Renal cortex interstitium (tissue), 11 donors: ENCODE results near the gene ICE1. TPM values are rescaled to one million over a fixed set of nuclear protein-coding genes. Genes with fewer than 3 reads are reported as not detected.
A peak's percentile ranks its signal among the peaks of the same experiment; 100 is the strongest.
"Not testable (repeated sequence)": the region's sequence is repeated elsewhere in the genome, so short reads cannot be mapped to it uniquely, and the experiment has no call there.

Experiments used
- DNase-seq, 11 donors: peaks; one replicate each; pipeline ENCODE4 v3.0.0-alpha.2; 2013; ENCODE audit warnings: low read depth in 9 of 11, low spot score in 4 of 11; ENCODE audit errors: extremely low read depth in 1 of 11
- polyA plus RNA-seq, 3 donors: library from polyadenylated mRNA; unstranded; fragments of 120-200 nt; gene quantifications; one replicate each; pipeline ENCODE4 v1.2.1, GENCODE V29; 2013; ENCODE audit not compliant: insufficient read length in 3 of 3

ICE1 gene
- polyA plus RNA-seq, 3 donors: 33.4 to 42.6 (median 38.4) TPM

DNA sequence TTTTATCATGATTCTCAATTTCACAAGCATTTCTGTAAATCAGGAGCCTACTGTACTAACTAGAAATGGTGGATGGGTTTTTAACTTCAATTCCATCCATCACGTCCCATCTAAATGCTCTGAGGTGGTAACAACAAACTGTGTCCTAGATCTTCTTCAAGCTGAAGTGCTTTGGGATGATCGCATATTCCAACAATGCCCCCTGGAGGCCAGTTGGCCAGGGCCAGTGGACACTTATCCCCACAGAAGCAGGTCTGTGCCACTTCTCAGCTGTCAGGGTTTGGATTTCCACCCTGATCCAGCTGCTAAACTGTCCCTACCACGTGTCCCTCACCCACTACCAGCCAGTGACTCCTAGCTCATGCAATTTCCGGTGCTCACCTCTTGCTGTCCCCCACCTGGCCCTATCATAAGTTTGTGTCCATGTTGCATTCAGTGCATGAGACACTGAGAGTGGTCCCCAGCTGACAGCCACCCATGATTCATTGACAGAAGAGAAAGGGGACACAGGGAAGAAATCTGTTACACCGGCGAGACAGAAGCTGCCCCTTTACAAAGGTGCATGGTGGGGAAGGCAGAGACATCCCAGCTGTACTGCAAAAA is 28.0 kb upstream of the ICE1 start:
- DNase-seq: peak in 10 of 11 donors; percentile 11 to 55 (median 40)

DNA sequence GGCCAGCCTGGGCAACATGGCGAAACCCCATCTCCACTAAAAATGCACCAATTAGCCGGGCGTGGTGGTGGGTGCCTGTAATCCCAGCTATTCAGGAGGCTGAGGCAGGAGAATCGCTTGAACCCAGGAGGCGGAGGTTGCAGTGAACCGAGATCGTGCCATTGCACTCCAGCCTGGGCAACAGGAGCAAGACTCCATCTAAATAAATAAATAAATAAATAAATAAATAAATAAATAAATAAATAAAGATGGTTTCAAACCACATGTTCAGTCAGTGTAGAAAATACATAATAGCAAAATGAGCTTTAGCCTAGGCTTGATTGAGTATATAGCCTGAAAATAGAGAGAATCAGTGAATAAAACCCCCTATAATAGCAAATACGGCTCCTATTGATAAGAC is 27.4 kb upstream of the ICE1 start:
- DNase-seq: not testable (repeated sequence)

DNA sequence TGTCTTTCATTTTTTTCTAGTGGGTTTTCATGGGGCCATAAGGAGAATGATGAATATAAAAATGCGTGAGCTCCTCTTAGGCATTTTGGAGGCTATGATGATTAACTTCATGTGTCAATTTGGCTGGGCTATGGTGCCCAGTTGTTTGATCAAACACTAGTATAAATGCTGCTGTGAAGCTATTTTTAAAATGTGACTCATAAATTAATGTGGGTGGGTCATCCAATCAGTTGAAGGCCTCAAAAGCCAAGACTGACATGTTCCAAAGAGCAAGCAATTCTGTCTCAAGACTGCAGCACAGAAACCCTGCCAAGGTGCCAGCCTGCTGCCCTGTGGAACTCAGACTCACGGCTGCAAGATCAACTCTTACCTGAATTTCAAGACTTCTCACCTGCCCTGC is 24.4 kb upstream of the ICE1 start:
- no peak for DNase-seq

GRCh38 chr5:5401095-5401494 is 21.4 kb upstream of the ICE1 start:
- no peak for DNase-seq

DNA sequence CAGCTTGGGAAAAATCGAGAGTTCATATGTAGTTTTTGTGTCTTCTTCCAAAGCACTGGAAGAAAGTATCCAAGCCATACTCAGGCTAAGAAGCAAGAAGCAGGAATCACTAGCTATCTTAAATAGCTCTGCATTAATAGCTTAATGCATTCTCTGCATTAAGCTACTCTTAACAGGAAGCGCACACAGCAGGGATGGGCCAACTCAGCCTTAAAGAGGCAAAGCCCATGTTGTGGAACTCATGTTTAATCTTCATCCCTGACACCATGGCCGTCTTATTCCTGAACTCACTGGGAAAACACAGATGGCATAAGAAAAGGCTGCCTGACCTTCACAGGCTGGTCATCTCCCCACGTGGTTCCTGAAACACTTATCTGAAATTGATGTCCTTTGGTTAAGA is 18.7 kb upstream of the ICE1 start:
- no peak for DNase-seq

DNA sequence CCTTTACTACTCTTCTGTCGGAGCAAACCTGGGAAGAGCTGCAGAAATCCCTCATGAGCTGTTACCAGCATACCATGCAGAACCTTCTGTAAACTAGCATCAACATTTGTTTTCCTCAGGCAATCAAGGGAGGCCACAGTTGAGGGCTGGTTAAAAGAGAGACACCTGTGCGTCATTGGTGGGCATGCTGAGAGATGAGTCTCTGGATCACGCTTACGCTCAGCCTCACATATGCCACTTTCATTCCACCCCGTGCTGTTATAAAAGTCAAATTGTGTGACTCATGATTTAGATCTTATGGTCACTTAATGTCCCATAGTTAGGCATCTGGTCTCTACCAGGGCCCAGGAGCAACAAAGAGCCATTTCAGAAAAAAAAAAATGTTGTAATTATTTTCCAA is 18.1 kb upstream of the ICE1 start:
- no peak for DNase-seq

DNA sequence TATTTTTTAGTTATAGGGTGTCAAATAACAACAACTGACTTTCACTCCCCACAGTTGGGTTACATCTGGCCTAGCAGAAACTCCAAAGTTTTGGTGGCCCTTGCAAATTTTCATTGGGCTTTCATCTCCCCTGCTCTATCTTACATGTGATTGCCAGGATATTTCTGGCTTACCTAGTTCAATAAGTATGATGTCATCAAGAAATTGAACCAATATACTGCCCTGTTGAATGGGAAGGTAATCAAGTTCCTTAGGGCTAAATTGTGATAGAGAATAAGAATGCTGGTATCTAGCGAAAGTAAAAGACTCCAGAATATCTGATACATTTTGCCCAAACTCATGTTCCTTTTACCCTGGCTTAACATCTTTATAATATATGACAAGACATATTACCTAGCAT is 17.0 kb upstream of the ICE1 start:
- no peak for DNase-seq

DNA sequence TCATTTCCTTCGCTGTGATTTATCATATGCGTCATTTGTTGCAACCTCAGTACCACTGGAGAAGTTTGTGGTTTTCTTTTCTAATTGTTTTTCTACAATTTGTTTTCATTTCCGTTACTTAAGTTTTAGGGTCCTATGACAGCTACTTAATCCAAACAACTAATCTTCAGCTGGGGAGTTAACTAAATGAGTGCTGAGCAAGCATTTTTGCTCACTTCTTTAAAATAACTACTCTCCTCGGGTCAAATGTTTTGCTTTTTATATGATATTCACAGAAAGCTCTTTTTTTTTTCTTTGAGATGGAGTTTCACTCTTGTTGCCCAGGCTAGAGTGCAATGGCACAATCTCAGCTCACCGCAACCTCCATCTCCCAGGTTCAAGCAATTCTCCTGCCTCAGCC is 14.6 kb upstream of the ICE1 start:
- DNase-seq: no peak

- no peak for DNase-seq
Observed at GRCh38 chr5:5409151-5409810, 13.2 kb upstream of the ICE1 start.

- not testable (repeated sequence) for DNase-seq
Observed at GRCh38 chr5:5413856-5414255, 8.6 kb upstream of the ICE1 start.

- no peak for DNase-seq
Observed at GRCh38 chr5:5414999-5415398, 7.5 kb upstream of the ICE1 start.

GRCh38 chr5:5416733-5417132 is 5.7 kb upstream of the ICE1 start:
- DNase-seq: no peak

- no peak for DNase-seq
Observed at GRCh38 chr5:5418006-5418405, 4.5 kb upstream of the ICE1 start.

GRCh38 chr5:5418764-5419163 is 3.7 kb upstream of the ICE1 start:
- DNase-seq: no peak

DNA sequence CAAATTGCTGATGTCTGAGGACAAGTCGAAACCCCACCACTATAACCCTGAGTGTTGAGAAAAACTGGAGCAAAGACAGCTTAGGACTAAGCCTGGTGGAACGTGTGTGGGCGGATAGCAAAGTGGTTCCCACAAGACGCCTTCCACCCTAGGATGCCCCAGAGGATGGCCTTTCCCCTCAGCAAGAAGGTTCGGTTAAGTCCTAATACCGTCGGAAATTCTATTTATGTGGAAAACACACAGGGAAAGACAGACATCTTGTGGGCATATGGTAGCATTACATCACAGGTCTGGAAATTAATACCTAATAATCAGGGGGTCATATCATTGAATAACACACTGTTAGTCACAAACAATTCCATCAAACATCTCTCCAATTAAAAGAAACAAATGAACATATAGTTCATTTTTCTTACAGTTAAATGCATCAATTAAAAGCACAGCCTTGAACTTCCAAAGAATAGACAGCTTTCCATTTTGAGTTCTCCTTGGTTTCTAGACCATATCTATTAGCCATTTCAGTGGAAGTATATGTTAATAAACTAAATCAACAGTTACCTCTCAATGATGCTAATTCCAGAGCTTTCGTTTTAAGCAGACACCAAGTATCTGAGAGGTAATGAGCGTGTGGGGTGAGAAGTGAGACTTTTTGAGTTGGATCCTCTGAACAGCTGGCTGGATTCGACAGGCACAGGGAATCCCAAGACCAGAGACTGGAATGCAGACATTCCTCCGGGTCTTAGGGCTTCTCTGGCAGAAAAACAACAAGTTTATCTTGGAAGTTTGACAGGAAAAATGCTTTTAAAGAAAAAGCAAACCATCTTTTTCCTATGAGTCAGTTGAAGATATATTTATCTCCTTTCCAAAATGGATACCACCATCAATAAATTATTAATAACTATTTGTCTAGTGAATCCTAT is 2.9 kb upstream of the ICE1 start:
- peak in 2 of 11 donors; percentile 21 to 42 for DNase-seq

- no peak for DNase-seq
Observed at GRCh38 chr5:5420251-5420650, 2.2 kb upstream of the ICE1 start.

DNA sequence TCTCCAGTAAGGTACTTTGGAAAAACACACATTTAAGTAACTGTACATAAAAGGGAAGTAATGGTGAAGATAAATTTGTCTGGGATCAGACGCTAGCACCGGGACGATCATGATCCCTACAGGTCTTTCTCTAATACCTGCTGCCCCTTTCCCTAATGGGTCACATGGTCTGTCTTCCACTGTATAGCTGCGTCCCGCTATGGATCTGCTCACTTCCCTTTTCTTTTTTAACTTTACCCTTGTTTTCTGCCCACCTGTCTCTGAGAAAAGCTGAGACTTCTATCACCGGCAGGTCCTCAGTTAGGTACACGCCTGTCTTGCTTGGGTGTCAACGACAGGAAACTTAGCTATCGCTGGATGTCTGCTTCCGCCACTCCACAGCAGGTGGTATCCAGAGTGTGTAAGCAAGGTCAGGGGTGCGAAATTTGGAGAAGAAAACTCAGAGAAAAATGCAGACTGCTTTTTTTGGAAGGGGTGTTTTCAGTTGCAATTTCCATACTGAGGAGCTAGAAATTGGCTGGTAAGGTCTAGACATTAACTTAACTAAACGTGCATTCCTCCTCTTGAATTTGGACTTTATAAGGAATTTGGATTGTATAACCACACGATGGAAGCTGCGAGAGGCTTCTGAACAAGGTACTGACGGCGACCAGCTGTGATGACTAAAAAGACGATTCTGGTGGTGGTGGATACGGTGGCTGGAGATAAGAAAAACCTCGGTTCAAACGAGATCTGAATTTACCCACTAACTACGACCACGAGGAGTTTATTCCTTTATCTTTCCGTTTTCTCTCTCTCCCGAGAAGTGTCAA is 1.1 kb upstream of the ICE1 start:
- no peak for DNase-seq

DNA sequence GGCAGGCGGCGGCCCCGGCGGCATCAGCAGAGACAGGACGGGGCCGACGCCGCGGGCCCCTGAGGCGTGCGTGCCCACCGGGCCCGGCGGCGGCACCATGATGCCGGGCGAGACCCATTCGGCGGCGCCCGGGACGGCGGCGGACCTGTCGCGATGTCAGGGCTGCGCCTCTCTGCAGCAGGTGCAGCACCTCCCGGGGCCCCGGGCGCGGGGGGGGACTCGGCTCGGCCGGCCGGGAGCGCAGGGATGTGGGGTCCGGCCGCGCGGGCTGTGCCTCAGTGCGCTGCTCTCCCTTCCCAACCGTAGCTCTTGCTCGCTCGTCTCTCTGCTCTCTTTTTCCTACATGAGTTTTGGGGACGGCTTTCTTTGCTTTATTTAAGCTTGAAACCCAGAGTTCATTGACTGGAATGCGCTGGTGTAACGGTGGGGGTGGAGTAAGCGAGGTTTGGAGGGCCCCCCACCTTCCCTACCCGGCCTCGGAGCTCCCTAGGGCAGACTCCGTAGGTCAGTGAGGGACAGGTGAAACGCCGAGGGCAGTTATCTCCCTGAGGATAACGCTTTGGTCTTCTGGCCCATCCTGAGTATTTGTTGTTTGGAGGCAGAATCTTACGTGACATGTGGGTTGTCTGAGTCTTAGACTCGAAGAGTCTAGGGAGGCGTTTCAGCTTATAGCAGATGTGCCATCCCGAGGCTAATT is 490 bp downstream of the ICE1 start:
- peak in 1 of 11 donors; percentile 18 for DNase-seq

DNA sequence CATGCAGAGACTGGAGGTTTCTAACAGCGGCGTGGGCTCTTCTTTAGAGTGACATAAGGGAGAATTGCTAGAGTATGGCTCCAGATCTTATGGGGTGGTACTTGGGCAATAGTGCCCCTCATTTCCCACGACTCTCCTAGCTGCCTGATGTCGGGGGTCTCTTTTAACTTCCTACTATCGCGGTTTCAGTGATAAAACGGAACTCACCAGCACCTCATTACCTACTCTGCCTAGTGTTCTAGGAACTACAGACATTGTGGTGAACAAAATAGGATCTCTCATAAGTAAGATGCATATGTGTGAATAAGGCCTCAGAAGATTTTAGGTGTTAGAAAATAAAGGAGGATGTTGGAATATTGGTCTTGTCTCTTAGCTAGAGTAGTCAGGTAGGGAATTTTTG is 1.1 kb downstream of the ICE1 start:
- no peak for DNase-seq
